Tibial nerve (tissue), 4 donors: ENCODE results near the gene OSBPL8. TPM values are rescaled to one million over a fixed set of nuclear protein-coding genes. Genes with fewer than 3 reads are reported as not detected.
"Not testable (repeated sequence)": the region's sequence is repeated elsewhere in the genome, so short reads cannot be mapped to it uniquely, and the experiment has no call there.

Experiments used
- DNase-seq, 2 donors: peaks; one replicate each; pipeline ENCODE4 v3.0.0-alpha.2; 2019; ENCODE audit warnings: low spot score in 2 of 2
- H3K27ac ChIP-seq, 4 donors: fragments of 200-600 bp; sonication (generic) in 3 of 4; one replicate each; pipeline ENCODE4 v1.5.1; 2017 to 2019; ENCODE audit warnings: mild to moderate bottlenecking in 1 of 4
- H3K27me3 ChIP-seq, 2 donors: fragments of 200-600 bp; sonication (generic) in 1 of 2; one replicate each; pipeline versions ENCODE4 v1.5.1 to v1.6.0; 2017 to 2019
- H3K36me3 ChIP-seq, 3 donors: fragments of 200-600 bp; sonication (generic); one replicate each; pipeline ENCODE4 v1.5.1; 2018 to 2019
- H3K4me1 ChIP-seq, 4 donors: fragments of 200-600 bp; sonication (generic) in 3 of 4; one replicate each; pipeline ENCODE4 v1.5.1; 2017 to 2019
- H3K4me3 ChIP-seq, 4 donors: fragments of 200-600 bp; sonication (generic) in 3 of 4; one replicate each; pipeline ENCODE4 v1.5.1; 2017 to 2019; ENCODE audit warnings: mild to moderate bottlenecking in 1 of 4, moderate library complexity in 1 of 4
- H3K9me3 ChIP-seq, 4 donors: fragments of 200-600 bp; sonication (generic) in 3 of 4; one replicate each; pipeline ENCODE4 v1.5.1; 2017 to 2019
- CTCF ChIP-seq, 5 experiments: fragments of 200-600 bp in 3 of 5; fragments of 450-650 bp in 2 of 5; sonication (generic) in 3 of 5; IDR thresholded peaks; one replicate each; pipeline ENCODE4 v1.5.1; 2016 to 2019; ENCODE audit warnings: antibody characterized with exemption in 5 of 5, mild to moderate bottlenecking in 3 of 5, moderate library complexity in 2 of 5
- EP300 ChIP-seq, 2 donors: sonication (generic); formaldehyde crosslinking; IDR thresholded peaks; one replicate each; pipeline ENCODE4 v1.6.1; 2017; ENCODE audit warnings: antibody characterized with exemption in 2 of 2, mild to moderate bottlenecking in 1 of 2
- POLR2A ChIP-seq, 2 donors: fragments of 450-650 bp; IDR thresholded peaks; one replicate each; pipeline ENCODE4 v1.6.1; 2017; ENCODE audit warnings: antibody characterized with exemption in 2 of 2, mild to moderate bottlenecking in 2 of 2, moderate library complexity in 2 of 2
- WGBS, 2 donors: methylation state at CpG; one replicate each; pipeline ENCODE4 v1.1.5; 2018; 5-methylcytosine and 5-hydroxymethylcytosine counted together
- total RNA-seq, 4 donors: library from RNA; depleted of rRNA; stranded (reverse); fragments of >200 nt; gene quantifications; one replicate each; pipeline ENCODE4 v1.1.0, GENCODE V29; 2016

OSBPL8 gene
- total RNA-seq, 4 donors from 2014 or later = 90.9 to 151 (median 119) TPM

GRCh38 chr12:76332606-76333005 is 227.0 kb downstream of the OSBPL8 start:
- WGBS, 2 donors = 59 to 68% methylated on average over 1 of the region's 1 CpG
- H3K9me3 ChIP-seq = peaks cover 0 to 9% (median 0%) of the 10 kb centered on the region in 4 donors

DNA sequence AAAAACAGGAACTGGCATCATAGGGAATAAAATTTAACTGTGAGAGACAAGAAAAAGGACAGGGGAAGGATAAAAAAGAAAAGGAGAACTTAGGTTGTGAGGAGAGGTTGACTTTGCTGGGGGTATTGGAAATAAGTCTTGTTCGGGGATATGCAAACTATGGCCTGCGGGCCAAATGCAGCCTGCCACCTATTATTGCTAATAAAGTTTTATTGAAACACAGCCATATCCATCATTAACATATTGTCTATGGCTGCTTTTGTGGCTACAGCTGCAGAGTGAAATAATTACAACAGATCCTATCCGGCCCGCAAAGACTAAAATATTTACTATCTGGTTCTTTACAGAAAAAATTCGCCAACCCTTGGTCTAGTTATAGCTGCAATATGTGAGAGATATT is 230.0 kb downstream of the OSBPL8 start:
- Histone ChIP-seq H3K4me1 (no peaks in the 10 kb centered on the region), H3K9me3 (peaks cover 0 to 9% (median 0%) of the 10 kb centered on the region in 4 donors), H3K27me3 (no peaks in the 10 kb centered on the region), H3K4me3 (no peak overlapping the region), H3K27ac (no peak overlapping the region), H3K36me3 (no peaks in the 10 kb centered on the region)
- no peak for DNase-seq
- WGBS, 2 donors = 94 to 96% methylated on average over 5 of the region's 5 CpGs
- TF ChIP-seq EP300 (IDR thresholded peaks at IDR 0.05) (no peak), CTCF (IDR thresholded peaks at IDR 0.05) (no peak)

More at GRCh38 chr12:76332606-76333005, 227.0 kb downstream of the OSBPL8 start:
- no peaks in the 10 kb centered on the region for H3K36me3 ChIP-seq
- no peaks in the 10 kb centered on the region for H3K4me1 ChIP-seq
- H3K4me3 ChIP-seq = no peak overlapping the region
- no peak overlapping the region for H3K27ac ChIP-seq
- H3K27me3 ChIP-seq = no peaks in the 10 kb centered on the region
- DNase-seq = no peak
- TF ChIP-seq CTCF (IDR thresholded peaks at IDR 0.05) (no peak), POLR2A (IDR thresholded peaks at IDR 0.05) (no peak), EP300 (IDR thresholded peaks at IDR 0.05) (no peak)

DNA sequence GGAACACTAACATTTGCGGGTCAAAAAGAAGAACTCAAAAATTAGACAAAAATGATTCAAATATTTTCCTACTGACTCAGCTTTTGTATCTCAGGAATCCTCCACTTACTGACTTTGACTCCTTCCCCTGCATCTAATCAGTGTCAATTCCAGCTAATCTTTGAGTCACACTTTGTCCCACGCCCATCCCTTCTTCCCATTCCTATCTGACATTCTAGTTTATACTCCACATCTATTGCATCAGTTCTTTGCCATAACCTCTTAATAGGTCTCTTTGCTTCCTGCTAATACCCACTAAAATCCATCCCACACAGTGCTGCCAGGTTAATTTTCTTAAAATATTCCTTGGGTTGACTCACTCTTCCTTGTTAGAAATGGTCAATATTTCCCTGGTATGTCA is 230.4 kb downstream of the OSBPL8 start:
- 86 to 87% methylated on average over 2 of the region's 2 CpGs for WGBS, 2 donors
- Histone ChIP-seq H3K4me3 (no peak overlapping the region), H3K27ac (no peak overlapping the region), H3K36me3 (no peaks in the 10 kb centered on the region), H3K27me3 (no peaks in the 10 kb centered on the region), H3K4me1 (no peaks in the 10 kb centered on the region), H3K9me3 (peaks cover 0 to 9% (median 0%) of the 10 kb centered on the region in 4 donors)
- no peak for DNase-seq
- no peak for TF ChIP-seq EP300 (IDR thresholded peaks at IDR 0.05)
- TF ChIP-seq POLR2A (IDR thresholded peaks at IDR 0.05) = no peak
- TF ChIP-seq CTCF (IDR thresholded peaks at IDR 0.05) = no peak

- H3K27me3 ChIP-seq, H3K36me3 ChIP-seq, H3K9me3 ChIP-seq, H3K4me1 ChIP-seq, H3K4me3 ChIP-seq, DNase-seq, H3K27ac ChIP-seq: not testable (repeated sequence)
- 72 to 81% methylated on average over 28 to 31 of the region's 32 CpGs for WGBS, 2 donors
Observed at GRCh38 chr12:76319595-76320319, 239.8 kb downstream of the OSBPL8 start.

DNA sequence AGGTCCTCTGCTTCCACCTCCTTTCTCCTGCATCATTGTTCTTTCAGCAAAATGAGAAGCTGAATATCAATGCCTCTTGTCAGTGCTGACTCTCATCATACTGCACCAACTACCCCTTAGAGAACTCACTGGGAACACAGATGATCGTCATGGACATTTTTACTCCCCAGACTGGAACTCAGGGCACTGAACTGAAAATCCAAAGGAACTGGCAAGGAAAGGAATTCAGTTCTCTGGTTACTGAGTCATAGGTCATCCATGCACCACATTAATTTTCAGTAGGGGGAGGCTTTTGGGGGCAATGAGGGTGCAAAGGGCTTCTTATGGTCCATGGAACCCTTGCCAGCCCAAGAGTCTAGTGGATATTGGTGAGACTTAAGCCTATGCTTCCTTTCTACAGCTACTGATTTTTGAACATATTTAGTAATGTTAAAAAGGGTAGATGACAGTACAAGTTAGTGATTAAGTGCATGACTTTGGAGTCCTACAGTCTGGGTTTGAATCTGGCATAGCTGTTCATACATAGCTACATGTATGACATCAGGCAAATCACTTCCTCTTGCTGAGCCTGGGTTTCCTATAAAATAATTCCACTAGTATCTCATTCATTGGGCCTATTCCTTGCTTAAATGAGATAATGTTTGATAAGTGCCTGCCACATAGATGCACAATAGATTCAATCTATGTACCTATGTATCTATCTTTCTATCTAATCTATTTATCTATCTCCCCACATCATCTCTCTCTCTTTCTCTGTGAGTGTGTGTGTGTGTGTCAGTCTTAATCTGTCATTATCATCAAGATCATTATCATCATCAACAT is 240.6 kb downstream of the OSBPL8 start:
- peaks cover 0 to 3% of the 10 kb centered on the region in 2 donors for H3K27me3 ChIP-seq
- DNase-seq = no peak

More for the DNA sequence above, 240.6 kb downstream of the OSBPL8 start:
- Histone ChIP-seq H3K4me3 (no peak overlapping the region), H3K9me3 (no peaks in the 10 kb centered on the region), H3K27ac (no peak overlapping the region), H3K4me1 (no peaks in the 10 kb centered on the region), H3K36me3 (no peaks in the 10 kb centered on the region)
- 70 to 89% methylated on average over 1 of the region's 1 CpG for WGBS, 2 donors
- TF ChIP-seq EP300 (IDR thresholded peaks at IDR 0.05) (no peak), POLR2A (IDR thresholded peaks at IDR 0.05) (no peak), CTCF (IDR thresholded peaks at IDR 0.05) (no peak)
